CD4-positive, alpha-beta T cell treated with Interleukin-17A for 1 hour (primary cell): Measurements from ENCODE around the gene ZNF804B.
"Not testable (repeated sequence)": the region's sequence is repeated elsewhere in the genome, so short reads cannot be mapped to it uniquely, and the experiment has no call there.

Source experiments
- DNase-seq: peaks from one replicate; pipeline ENCODE4 v3.0.0-alpha.2; 2020

The ZNF804B gene

DNA sequence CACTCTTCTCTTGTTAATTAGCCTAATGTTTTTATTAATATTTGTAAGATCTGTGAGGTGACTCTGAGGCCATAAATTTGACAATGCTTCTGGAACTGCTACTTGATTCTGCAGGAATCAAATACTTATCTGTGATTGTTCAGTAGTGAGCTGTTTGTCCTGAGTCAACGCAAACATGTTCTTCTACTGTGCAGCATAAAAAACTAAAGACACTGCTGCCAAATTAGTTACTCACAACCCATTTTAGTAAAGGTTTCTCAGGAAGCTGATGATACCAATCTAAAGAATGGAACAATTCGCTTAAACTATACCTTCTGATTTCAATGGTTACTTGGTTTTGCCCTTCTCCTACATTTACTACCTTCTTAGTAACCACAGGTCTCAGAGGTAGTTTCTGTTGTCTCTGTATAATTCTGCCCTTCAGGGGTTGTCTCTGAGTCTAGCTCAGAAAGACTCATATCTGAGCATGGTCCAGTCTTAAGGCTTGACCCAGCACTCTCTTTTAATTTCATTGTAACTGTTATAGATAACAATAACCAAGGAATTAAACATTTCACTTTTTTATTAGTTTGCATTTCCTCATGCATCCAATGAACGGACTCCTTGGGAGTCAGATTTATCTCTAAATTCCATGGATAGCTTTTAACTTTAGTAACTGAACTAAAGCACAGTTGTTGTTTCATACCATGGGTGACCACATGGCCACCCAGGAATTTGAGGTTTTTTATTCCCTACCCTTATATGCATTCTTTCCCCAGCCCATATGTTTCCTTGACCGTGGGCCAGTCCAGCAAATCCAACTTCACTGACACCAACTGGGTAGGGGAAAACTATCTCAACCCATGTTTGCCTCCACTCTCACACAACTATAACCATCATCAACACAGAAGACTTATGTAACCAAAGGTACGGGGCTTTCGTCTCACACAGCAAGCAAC, 345.5 kb downstream of the ZNF804B start:
- no peak for DNase-seq

DNA sequence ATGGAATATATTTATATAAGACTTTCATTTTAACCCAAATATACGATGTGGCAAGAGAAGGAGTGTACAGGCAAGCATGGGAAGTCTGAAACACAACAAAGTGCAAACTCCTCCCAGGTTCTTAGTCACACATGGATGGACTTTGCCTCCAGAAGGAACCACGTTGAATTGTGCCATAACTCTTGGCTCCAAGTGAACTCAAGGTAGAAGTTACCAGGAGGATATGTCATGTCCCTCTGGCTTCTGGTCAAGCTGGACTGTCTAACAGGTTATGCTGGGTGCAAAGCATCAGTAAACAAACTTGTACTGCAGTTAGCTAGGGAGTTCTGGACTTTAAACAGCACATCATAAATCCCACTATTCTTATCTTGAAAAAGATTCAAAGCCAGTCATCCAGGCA, 364.4 kb downstream of the ZNF804B start:
- no peak for DNase-seq

DNA sequence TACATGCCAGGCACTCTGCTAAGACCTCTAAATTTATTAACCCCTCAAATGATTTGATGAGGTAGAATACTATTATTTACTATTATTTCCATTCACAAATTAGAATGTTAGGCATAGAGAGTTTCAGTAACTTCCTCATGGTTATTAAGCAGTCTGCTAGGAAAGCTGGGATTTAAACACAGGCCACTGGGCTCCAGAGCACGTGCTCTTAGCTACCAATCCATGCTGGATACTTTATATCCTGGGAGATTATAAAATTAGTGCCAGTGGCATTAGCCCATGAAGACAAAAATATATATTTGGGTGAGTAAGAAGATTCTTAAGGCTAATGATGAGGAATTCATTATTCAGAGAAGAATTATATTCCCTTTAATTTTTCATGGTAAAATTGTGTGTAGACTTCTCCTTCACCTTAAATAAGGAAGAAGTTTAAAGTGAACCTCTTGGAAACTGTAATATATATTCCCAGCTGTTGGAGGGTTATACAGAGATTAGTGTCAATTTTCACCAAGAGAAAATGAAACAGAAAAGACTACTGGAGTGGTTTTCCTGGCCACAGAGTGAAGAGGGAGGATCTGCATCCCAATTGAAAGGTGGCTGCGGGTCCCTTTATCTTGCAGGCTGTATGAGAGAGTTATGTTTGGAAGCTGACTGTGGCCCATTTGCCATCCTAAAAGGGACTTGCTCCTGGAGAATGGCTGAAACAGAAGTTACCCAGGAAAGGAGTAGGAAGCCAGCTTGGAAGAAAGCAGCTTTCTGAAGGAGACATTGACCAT, 370.3 kb downstream of the ZNF804B start:
- no peak for DNase-seq

DNA sequence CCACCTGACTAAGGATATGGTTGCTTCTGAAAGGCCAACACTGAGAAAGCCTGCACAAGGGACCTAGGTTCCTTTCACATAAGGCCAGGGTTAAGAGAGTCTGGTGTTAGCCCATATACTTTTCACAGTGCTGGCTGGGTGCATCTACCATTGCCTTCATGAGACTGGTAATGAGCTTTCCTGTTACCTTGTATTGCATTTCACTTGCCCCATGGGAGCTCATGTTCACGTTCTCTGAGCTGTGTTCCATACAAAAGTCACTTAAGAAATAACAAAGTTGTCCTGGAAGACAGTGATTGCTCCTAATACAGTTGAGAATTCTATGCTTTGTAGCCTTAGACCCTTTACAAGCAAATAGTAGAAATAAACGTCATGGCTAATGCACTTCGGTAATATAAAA, 373.9 kb downstream of the ZNF804B start:
- no peak for DNase-seq

DNA sequence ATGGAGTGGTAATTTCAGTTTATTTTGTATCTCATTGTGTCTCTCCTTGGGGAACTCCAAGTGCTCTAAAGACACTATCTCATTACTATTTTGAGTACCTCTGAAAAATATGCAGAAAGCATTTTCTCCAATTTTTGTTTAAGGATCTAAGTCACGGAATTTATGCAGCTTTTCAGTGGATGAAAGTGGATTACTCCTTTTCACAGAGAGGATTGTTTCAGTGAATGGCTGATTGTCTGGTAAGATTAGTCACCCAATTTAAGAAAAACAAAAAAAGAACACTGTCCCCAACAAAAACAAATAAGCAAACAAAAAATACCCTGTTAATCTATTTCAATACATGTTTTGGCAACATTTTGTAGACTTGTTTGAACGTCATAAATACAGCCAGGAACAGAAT, 374.3 kb downstream of the ZNF804B start:
- no peak for DNase-seq

DNA sequence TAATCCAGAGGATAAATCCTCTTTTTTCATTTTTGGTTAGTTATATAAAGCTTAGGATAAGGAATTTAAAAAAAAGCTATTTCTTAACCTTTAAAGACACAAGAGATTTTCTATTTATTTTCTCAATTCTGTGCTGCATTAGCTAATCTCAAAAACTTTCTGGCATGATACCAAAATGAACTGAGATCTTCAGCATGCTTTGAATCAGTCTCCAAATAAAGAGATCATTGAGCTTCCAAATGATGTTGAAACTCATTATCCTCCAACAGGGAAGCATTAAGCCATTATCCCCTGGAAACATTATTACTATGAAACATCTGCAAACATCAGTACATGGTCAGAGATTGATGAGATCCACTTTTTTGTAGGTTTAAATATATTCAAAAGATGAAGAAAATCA, 386.3 kb downstream of the ZNF804B start:
- DNase-seq = no peak

DNA sequence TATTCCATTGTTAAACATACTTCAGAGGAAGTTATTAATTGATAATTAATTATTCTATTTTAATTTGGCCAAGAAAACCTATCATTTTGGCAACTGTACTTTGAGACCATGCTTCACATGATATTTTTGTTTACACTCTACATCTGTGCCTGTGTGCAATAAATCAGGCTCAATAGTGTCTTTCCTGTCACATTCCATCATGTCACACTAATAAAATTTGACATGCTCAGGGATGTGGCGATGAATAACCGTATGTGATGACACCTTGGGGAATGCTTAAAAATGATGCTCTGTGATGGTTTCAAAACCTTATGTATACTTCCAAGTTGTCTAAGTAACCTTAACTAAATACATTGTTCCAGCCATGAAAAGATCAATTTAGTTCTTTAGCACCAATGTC, 400.6 kb downstream of the ZNF804B start:
- DNase-seq = no peak

DNA sequence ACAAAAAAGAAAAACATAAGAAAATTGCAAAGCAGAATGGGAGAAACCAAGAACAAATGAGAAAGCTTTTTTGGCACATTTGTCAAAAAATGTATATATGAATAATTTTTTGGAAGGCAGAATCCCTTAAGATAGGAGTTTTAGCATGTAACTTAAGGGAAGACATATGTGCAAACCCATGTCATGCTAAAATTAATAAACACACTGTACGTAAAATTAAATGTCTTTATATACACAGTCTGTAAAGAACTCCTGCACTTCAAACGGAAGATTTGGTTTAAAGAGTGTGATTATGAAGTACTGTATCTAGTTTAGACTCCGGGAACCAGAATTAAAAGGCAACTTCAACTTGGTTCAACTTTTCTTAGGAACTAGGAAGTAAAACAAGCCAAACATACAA, 405.9 kb downstream of the ZNF804B start:
- DNase-seq = no peak

DNA sequence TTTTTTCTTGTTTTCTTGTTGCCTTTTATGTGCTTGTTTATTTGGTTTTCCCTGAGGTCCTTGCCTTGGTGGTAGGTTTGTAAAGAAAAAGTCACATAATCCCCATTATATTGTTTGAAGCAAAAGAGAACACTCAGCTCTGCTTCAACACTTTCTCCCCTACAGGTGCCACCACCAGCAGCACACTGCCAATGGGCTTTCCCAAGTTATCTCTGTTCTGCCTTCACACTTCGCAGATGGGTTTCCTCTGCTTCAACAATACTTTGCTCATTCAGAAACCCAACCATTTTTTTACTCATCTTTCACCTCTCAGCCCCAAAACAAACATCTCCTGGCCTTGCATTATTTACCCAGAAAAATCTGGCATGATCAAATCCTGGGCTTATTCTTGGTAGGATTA, 411.1 kb downstream of the ZNF804B start:
- DNase-seq = no peak

DNA sequence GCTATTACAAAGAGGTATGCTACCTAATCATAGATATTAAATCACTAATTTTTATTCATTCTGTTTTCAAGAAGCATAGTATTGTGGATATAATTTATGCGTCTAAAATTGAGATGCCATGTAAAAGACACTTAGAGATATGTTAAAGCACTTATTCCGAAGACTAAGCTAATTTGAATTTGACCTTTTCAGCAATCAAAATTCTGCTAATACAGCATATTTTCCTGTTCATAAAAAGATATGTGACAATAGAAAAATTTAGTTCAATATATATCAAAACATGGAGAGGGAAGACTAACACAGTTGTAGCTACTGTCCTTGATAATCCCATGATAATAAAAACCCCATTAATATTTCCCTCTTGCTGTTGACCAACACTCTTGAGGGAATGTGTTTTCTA, 422.6 kb downstream of the ZNF804B start:
- no peak for DNase-seq

DNA sequence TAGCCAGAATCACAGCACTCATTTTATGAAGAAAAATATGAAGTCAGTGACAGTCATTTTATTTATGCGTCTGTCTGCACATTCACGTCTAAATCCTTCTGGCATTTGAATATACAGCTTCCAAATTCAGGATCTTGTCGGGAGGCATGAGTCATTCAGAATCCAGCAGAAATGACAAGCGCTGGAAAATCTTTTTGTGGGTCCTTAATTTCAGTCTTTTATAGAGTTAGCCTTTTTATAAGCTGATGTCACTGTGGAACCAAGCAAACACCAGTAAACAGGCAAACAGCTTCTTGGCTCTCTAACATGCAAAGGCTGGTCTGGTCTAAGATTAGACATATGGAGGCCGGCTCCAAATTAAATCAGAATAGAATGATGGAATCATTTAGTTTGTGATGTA, 424.2 kb downstream of the ZNF804B start:
- DNase-seq = no peak

DNA sequence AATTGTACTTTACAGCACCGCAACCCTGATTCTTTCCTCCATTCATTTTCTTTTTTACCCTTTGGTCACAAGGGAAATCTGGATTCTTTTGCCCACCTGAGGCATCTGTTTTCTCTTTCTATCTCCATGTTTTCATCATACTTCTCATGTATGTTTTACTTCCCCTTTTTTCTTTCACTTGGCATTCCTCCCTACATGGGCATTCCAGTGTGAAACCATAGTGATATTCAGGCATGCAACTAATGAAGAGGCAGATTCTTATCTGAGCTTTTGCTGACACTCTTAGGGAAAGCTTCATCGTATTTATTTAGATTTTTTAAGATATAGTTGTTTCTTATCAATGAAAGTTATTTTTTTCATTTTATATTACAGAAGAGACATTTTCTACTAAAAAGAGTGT, 441.3 kb downstream of the ZNF804B start:
- no peak for DNase-seq

DNA sequence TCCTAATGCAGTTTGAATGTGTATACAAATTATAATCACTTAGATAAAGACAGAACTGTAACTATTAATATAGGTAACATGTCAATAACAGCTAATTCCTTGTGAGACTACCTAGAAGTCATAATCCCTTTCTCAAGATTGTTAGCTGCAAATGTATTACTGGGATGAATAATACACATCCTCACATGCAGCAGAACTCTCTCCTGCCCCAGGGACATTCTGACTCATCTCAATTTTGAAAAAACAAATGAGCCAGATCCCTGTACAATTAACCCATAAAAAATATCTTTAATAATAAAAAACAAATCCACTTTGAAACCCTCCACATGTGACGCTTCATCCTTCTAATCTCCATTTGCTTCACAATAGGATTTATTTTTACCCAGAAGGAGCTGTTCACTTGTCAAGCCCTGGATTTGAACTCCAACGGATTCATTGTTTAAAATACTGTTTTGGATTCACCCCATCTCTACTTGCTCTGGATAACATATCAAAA, 464.4 kb downstream of the ZNF804B start:
- DNase-seq = no peak

DNA sequence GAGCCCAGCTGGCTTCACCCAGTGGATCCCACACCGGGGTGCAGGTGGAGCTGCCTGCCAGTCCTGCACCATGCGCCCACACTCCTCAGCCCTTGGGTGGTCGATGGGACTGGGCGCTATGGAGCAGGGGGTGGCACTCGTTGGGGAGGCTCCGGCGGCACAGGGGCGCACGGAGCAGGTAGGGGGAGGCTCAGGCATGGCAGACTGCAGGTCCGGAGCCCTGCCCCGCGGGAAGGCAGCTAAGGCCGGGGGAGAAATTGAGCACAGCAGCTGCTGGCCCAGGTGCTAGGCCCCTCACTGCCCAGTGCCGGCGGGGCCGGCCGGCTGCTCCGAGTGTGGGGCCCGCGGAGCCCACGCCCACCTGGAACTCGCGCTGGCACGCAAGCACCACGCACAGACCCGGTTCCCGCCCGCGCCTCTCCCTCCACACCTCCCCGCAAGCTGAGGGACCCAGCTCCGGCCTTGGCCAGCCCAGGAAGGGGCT, 469.2 kb downstream of the ZNF804B start:
- DNase-seq = not testable (repeated sequence)

DNA sequence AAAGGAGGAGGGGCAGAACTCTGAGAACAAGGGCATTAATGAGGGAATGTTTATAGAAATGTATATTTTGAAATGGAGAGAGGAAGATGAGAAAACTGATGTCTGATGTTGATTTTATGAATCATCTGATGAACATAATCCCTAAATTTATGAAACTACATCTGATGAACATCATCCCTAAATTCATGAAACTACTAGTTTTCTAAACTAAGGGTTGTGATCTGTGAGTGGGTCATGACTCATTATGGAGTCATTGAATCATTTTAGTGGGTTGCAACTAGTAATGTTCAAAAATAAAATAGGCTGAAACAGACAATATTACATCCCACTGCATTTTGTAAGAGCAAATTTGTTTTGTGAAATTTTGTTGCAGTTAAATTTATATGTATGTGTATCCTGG, 478.7 kb downstream of the ZNF804B start:
- DNase-seq = no peak

DNA sequence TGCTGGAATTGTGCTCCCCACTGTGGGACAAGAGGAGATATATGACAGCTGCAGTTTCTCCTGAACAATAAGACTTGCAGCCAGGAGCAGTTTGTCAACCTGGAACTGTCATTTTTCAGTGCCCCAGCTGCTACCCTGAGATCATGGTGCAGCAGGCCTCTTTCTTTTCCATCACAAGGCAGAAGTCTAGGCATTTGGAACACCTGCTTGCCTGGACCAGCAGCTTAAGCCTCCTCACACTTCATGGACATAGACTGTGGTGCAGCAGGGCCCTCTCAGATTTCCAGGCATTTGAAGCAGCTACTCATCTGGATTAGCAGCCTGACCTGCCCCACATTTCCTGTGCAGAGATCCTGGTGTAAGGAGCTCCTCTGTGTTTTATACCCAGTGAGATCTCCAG, 486.7 kb downstream of the ZNF804B start:
- DNase-seq = no peak

DNA sequence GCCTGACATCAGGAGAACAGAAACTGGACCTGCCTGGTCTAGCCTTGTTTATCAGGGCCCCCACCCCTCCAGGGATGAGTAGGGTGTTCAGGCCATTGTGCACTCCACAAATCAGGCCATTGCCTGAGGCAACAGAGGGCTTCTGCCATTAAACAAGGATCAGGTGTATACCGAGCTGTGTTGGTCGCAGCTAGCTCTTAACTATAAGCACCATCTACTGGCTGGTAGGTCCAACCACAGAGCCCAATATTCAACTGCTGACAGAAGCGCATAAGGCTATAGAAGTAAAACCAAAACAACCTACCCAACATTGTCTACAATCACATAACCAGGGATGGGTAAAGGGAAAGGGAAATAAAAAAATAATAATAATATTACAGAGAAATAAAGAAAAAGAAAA, 487.7 kb downstream of the ZNF804B start:
- no peak for DNase-seq

DNA sequence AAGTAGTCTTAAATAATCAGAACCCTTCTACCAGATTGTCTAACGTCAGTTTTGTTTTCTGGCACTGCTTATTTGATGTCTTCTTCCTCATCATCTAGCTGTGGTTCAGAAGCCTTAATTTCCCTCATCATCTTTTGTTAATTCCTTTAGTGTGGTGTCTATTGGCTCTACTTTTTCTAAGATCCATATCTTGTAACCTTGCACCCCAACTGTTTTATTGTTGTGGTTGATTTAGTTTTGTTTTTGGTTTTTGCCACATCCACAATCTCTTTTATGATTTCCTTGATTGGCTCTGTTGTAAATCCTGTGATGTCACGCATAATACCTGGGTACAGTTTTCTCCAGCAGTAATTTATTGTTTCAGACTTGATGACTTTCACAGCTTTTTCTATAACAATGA, 499.6 kb downstream of the ZNF804B start:
- no peak for DNase-seq

DNA sequence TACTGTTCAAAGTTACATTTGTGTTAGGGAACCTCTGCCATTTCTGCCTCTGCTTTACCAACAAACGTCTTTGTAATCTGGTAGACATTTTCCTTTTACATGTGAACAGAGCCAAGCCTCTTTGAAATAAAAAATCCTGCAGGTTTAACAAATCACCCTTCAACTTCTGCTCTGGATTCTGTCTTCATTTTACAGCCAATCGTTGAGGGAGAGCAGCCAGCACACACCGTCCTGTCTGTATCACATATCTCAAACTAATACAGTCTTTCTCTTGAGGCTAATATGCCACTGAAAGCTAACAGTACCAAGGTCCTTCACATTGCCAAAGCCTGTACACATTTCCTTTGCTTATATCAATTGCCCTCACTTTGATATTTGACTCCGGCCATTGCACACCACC, 504.6 kb downstream of the ZNF804B start:
- no peak for DNase-seq

DNA sequence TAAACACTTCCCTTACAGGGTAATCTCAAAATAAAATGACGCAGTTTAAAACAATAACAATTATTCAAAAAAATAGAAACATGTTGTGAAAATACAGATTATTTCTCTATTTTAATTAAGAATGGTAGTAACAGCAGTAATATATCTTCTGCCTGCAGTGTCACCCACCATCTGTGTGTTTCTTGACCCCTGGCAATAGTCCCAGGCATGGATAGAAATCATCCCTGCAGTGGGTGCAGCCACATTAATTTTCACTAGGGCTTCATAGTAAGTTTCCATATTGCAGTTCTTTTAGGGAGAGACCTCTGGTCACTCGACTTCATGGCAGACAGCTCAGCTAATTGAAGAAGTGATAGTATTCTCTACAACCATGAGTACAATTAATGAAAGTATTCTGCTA, 506.1 kb downstream of the ZNF804B start:
- no peak for DNase-seq

DNA sequence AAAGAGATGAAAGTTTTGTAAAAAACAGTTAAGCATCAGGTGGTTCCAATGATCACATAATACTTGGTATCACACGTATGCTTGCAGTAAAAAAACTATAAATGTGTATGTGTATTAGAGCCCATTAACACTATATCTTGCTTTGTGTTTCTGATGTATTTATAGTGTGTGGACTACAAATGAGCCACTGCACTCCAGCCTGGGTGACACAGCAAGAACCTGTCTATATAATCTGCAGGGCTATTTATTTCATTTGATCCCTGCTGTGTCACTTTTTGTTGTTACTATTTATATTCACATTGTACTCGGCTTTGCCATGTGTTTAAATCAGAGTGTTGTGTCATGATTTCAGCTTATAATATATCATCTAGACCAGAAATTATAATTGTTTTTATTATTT, 523.8 kb downstream of the ZNF804B start:
- DNase-seq = no peak

DNA sequence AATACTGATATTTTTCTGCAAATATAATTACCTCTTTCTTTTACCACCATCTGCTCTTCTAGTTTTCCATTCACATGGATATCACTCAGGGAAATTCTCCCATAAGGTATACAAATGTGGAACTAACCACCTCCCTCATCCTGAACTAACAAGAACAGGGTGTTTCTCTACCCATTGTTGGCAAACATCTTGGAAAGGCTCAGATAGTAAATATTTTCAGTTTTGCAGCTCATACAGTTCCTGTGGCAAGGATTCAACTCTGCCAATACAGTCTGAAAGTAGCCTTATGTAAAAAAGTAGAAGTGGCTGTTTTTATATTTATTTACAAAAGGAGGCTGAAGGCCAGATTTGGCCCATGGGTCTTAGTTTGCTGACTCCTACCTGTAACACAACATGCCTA, 549.0 kb downstream of the ZNF804B start:
- no peak for DNase-seq

DNA sequence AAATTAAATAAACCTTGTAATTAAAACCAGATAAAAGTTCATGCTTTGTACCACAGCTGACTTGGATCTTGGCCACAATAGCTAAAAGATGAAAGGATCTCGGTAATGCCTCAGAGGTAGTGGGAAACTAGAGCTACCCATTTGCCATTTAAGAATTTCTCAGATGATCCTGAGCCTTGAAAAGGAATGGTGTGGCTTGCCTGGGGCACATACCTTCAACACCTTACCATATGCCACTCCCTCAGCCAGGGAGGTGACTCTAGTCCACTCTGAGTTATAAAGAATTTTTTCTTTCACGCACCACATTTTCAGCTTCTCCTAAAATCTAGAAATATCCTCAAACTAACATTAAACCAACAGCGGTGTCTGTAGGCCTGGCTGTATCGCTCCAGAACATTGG, 552.4 kb downstream of the ZNF804B start:
- DNase-seq = no peak

DNA sequence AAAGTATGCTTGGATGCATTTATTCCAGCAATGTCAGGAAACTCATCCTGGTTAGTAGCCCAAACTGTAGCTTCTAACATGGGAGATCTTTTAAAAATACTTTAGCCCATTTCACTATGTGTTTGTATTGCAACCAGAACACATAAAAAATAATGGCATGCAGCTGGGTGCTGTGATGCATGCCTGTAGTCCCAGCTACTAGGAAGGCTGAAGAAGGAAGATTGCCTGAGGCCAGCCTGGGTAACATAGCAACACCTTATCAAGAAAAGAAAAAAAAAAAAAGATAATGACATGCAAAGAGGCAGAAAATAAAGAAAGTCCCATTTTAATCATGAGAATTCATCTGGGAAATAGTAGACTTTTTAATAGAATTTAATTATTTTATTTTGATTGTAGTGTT, 553.1 kb downstream of the ZNF804B start:
- DNase-seq = no peak
